Measurements from ENCODE around the gene PSME3.

Gene PSME3

GRCh38 chr17:42830971-42831370 lies 2.2 kb upstream of the PSME3 start:
- H3K9me3 ChIP-seq (ENCODE audit: low read depth, low read length) = no peaks in the 10 kb centered on the region
- no peak for DNase-seq (ENCODE audit: low read depth, low spot score)
- H3K27ac ChIP-seq = no peak overlapping the region
- H3K36me3 ChIP-seq (ENCODE audit: insufficient read depth, low read length) = peaks cover 16% of the 10 kb centered on the region
- H3K4me3 ChIP-seq = no peak overlapping the region
- TF ChIP-seq EZH2 (IDR thresholded peaks at IDR 0.05) (no peak), POLR2AphosphoS5 (IDR thresholded peaks at IDR 0.05; ENCODE audit: borderline replicate concordance, low read depth, low read length) (no peak), FOXP2 (optimal IDR thresholded peaks at IDR 0.05; ENCODE audit: control extremely low read depth, extremely low read length, insufficient read depth) (no peak)
- no peak overlapping the region for H3K9ac ChIP-seq (ENCODE audit: insufficient read length)

GRCh38 chr17:42832213-42832933 lies 824 bp upstream of the PSME3 start:
- H3K9ac ChIP-seq (ENCODE audit: insufficient read length) = peak overlapping the region; percentile 97
- peak overlapping the region; percentile 90 for H3K4me3 ChIP-seq
- peaks cover 26% of the 10 kb centered on the region for H3K36me3 ChIP-seq (ENCODE audit: insufficient read depth, low read length)
- H3K9me3 ChIP-seq (ENCODE audit: low read depth, low read length) = no peaks in the 10 kb centered on the region
- no peak for DNase-seq (ENCODE audit: low read depth, low spot score)
- TF ChIP-seq POLR2AphosphoS5 (IDR thresholded peaks at IDR 0.05; ENCODE audit: borderline replicate concordance, low read depth, low read length) = no peak
- TF ChIP-seq EZH2 (IDR thresholded peaks at IDR 0.05) = no peak
- TF ChIP-seq FOXP2 (optimal IDR thresholded peaks at IDR 0.05; ENCODE audit: control extremely low read depth, extremely low read length, insufficient read depth) = no peak
- peak overlapping the region; percentile 89 for H3K27ac ChIP-seq

GRCh38 chr17:42833767-42834422 lies 698 bp downstream of the PSME3 start:
- Histone ChIP-seq H3K36me3 (ENCODE audit: insufficient read depth, low read length) (peaks cover 41% of the 10 kb centered on the region), H3K27ac (peak overlapping the region; percentile 89; the same call in 1 of the 2 replicates), H3K9me3 (ENCODE audit: low read depth, low read length) (no peaks in the 10 kb centered on the region), H3K9ac (ENCODE audit: insufficient read length) (peak overlapping the region; percentile 97), H3K4me3 (peak overlapping the region; percentile 90)
- TF ChIP-seq POLR2AphosphoS5 (IDR thresholded peaks at IDR 0.05; ENCODE audit: borderline replicate concordance, low read depth, low read length) (no peak), FOXP2 (optimal IDR thresholded peaks at IDR 0.05; ENCODE audit: control extremely low read depth, extremely low read length, insufficient read depth) (no peak), EZH2 (IDR thresholded peaks at IDR 0.05) (no peak)
- DNase-seq (ENCODE audit: low read depth, low spot score) = no peak

- H3K4me3 ChIP-seq = no peak overlapping the region
- no peak overlapping the region for H3K9ac ChIP-seq (ENCODE audit: insufficient read length)
- no peak for TF ChIP-seq EZH2 (IDR thresholded peaks at IDR 0.05)
- TF ChIP-seq FOXP2 (optimal IDR thresholded peaks at IDR 0.05; ENCODE audit: control extremely low read depth, extremely low read length, insufficient read depth) = no peak
- TF ChIP-seq POLR2AphosphoS5 (IDR thresholded peaks at IDR 0.05; ENCODE audit: borderline replicate concordance, low read depth, low read length) = no peak
- DNase-seq (ENCODE audit: low read depth, low spot score) = no peak
- no peak overlapping the region for H3K27ac ChIP-seq
- no peaks in the 10 kb centered on the region for H3K9me3 ChIP-seq (ENCODE audit: low read depth, low read length)
- peaks cover 54% of the 10 kb centered on the region for H3K36me3 ChIP-seq (ENCODE audit: insufficient read depth, low read length)
Observed at GRCh38 chr17:42835732-42836131, 2.5 kb downstream of the PSME3 start.

GRCh38 chr17:42841975-42842685 lies 8.9 kb downstream of the PSME3 start:
- no peak for TF ChIP-seq POLR2AphosphoS5 (IDR thresholded peaks at IDR 0.05; ENCODE audit: borderline replicate concordance, low read depth, low read length)
- TF ChIP-seq FOXP2 (optimal IDR thresholded peaks at IDR 0.05; ENCODE audit: control extremely low read depth, extremely low read length, insufficient read depth) = no peak
- no peak for TF ChIP-seq EZH2 (IDR thresholded peaks at IDR 0.05)
- Histone ChIP-seq H3K9ac (ENCODE audit: insufficient read length) (no peak overlapping the region), H3K36me3 (ENCODE audit: insufficient read depth, low read length) (peaks cover 72% of the 10 kb centered on the region), H3K4me3 (no peak overlapping the region), H3K9me3 (ENCODE audit: low read depth, low read length) (no peaks in the 10 kb centered on the region), H3K27ac (no peak overlapping the region)
- DNase-seq (ENCODE audit: low read depth, low spot score) = no peak

- Histone ChIP-seq H3K9ac (ENCODE audit: insufficient read length) (no peak overlapping the region), H3K9me3 (ENCODE audit: low read depth, low read length) (no peaks in the 10 kb centered on the region), H3K36me3 (ENCODE audit: insufficient read depth, low read length) (peaks cover 59% of the 10 kb centered on the region), H3K27ac (no peak overlapping the region), H3K4me3 (no peak overlapping the region)
- TF ChIP-seq EZH2 (IDR thresholded peaks at IDR 0.05) (no peak), POLR2AphosphoS5 (IDR thresholded peaks at IDR 0.05; ENCODE audit: borderline replicate concordance, low read depth, low read length) (no peak), FOXP2 (optimal IDR thresholded peaks at IDR 0.05; ENCODE audit: control extremely low read depth, extremely low read length, insufficient read depth) (no peak)
- peak; percentile 20 for DNase-seq (ENCODE audit: low read depth, low spot score)
Observed at GRCh38 chr17:42843358-42843934, 10.2 kb downstream of the PSME3 start.

GRCh38 chr17:42844271-42844670 lies 11.1 kb downstream of the PSME3 start, which contains the start of gene AOC2:
Gene AOC2 (plus strand): TSS chr17:42844580. CDS start chr17:42844627, 47 bp downstream.
- no peak for TF ChIP-seq POLR2AphosphoS5 (IDR thresholded peaks at IDR 0.05; ENCODE audit: borderline replicate concordance, low read depth, low read length)
- TF ChIP-seq EZH2 (IDR thresholded peaks at IDR 0.05) = no peak
- no peak for TF ChIP-seq FOXP2 (optimal IDR thresholded peaks at IDR 0.05; ENCODE audit: control extremely low read depth, extremely low read length, insufficient read depth)
- no peak within 1 kb of the TSS for H3K9ac ChIP-seq (ENCODE audit: insufficient read length)
- DNase-seq (ENCODE audit: low read depth, low spot score) = no peak
- H3K27ac ChIP-seq = no peak within 1 kb of the TSS
- no peak within 1 kb of the TSS for H3K4me3 ChIP-seq
- H3K9me3 ChIP-seq (ENCODE audit: low read depth, low read length) = no peaks in the 10 kb centered on the region
- H3K36me3 ChIP-seq (ENCODE audit: insufficient read depth, low read length) = peaks cover 51% of the 10 kb centered on the region
